OCI-LY7 (cell line): ENCODE data around the gene RBP5. TPM values are rescaled to one million over a fixed set of nuclear protein-coding genes. Genes with fewer than 3 reads are reported as not detected.

Source experiments
- BruUV-seq: library from RNA; stranded (reverse); fragments of 400-500 nt; replicated peaks from 2 replicates; lab custom pipeline; 2021; lab: Mats Ljungman, UMichigan
- CTCF ChIA-PET: fragments of 300-600 bp; sonication (Branson Sonifier 250); formaldehyde crosslinking; loops from one replicate; lab custom pipeline; 2022; ENCODE audit warnings: antibody characterized with exemption; ENCODE audit not compliant: unreplicated experiment; lab: Charles Lee
- POLR2A ChIA-PET: fragments of 300-600 bp; sonication (Branson Sonifier 250); formaldehyde crosslinking; loops from one replicate; lab custom pipeline; 2022; ENCODE audit warnings: antibody characterized with exemption; lab: Charles Lee
- DNase-seq: peaks from one replicate; pipeline ENCODE4 v3.0.0-alpha.2; 2015; ENCODE audit warnings: low spot score
- H2AFZ ChIP-seq: fragments of 200-600 bp; sonication (generic), shearing (Covaris generic); 2 replicates; pipeline ENCODE4 v1.6.1; 2014; ENCODE audit warnings: mild to moderate bottlenecking, antibody characterized with exemption, low read length, moderate library complexity
- H3K27ac ChIP-seq: fragments of 200-600 bp; sonication (generic); 2 replicates; pipeline ENCODE4 v1.5.1; 2014; ENCODE audit warnings: mixed run types, low read depth, mild to moderate bottlenecking, moderate library complexity, low read length, inconsistent platforms; ENCODE audit not compliant: poor library complexity, severe bottlenecking
- H3K36me3 ChIP-seq: fragments of 200-600 bp; sonication (generic); 2 replicates; pipeline ENCODE4 v1.6.1; 2014; ENCODE audit warnings: mild to moderate bottlenecking, antibody characterized with exemption, low read length, moderate library complexity, mixed read lengths; ENCODE audit not compliant: insufficient read depth
- H3K4me1 ChIP-seq: fragments of 200-600 bp; sonication (generic); 2 replicates; pipeline ENCODE4 v1.5.1; 2014; ENCODE audit warnings: mild to moderate bottlenecking, low read length; ENCODE audit not compliant: insufficient read depth, poor library complexity, severe bottlenecking
- H3K4me2 ChIP-seq: fragments of 200-600 bp; sonication (generic); 2 replicates; pipeline ENCODE4 v1.6.1; 2014; ENCODE audit warnings: mild to moderate bottlenecking, low read length
- H3K4me3 ChIP-seq: fragments of 200-600 bp; sonication (generic); 2 replicates; pipeline ENCODE4 v1.5.1; 2014; ENCODE audit warnings: mild to moderate bottlenecking, low read depth, low read length; ENCODE audit not compliant: poor library complexity, severe bottlenecking
- H3K79me2 ChIP-seq: fragments of 200-600 bp; sonication (generic); 2 replicates; pipeline ENCODE4 v1.6.1; 2016; ENCODE audit warnings: low read depth, mild to moderate bottlenecking, low read length, moderate library complexity, mixed read lengths; ENCODE audit not compliant: insufficient read depth
- H3K9me2 ChIP-seq: fragments of 200-600 bp; sonication (generic); 2 replicates; pipeline ENCODE4 v1.6.1; 2016; ENCODE audit warnings: mild to moderate bottlenecking, low read length, mixed read lengths; ENCODE audit not compliant: insufficient read depth
- H3K9me3 ChIP-seq: fragments of 200-600 bp; sonication (generic); 2 replicates; pipeline ENCODE4 v1.6.1; 2014; ENCODE audit warnings: mild to moderate bottlenecking, mixed run types, low read length, mixed read lengths
- H4K20me1 ChIP-seq: fragments of 200-600 bp; sonication (generic); 2 replicates; pipeline ENCODE4 v1.6.1; 2014; ENCODE audit warnings: mild to moderate bottlenecking, antibody characterized with exemption, low read length, moderate library complexity, mixed read lengths; ENCODE audit not compliant: insufficient read depth
- EZH2phosphoT487 ChIP-seq: fragments of 200-600 bp; sonication (generic); IDR thresholded peaks from 2 replicates; pipeline ENCODE4 v1.6.1; 2018; ENCODE audit warnings: low read depth, borderline replicate concordance, mild to moderate bottlenecking, mixed run types, antibody characterized with exemption, low read length, moderate library complexity, mixed read lengths
- intact Hi-C: fragments of 100-400 bp; cut with micrococcal nuclease; formaldehyde crosslinking; loops from one replicate; pipeline ENCODE4 v1.10.0; 2022; ENCODE audit not compliant: unreplicated experiment
- total RNA-seq, 2 experiments: library from RNA; depleted of rRNA in 1 of 2; stranded (reverse); fragments of >200 nt in 1 of 2; shearing (Covaris generic) in 1 of 2; gene quantifications; 2 replicates each; pipeline ENCODE4 v1.2.3, GENCODE V29; 2014 to 2022
- TF ChIP-seq, protein P1 (sequence below): fragments of 200-600 bp; sonication (generic); conservative IDR thresholded peaks from 2 replicates; pipeline ENCODE4 v1.5.1; 2014; ENCODE audit warnings: mild to moderate bottlenecking, antibody characterized with exemption, low read length, moderate library complexity, mixed read lengths

Gene RBP5
- total RNA-seq, 2 experiments from 2014 or later = 0.70 TPM; not detected in 1

DNA sequence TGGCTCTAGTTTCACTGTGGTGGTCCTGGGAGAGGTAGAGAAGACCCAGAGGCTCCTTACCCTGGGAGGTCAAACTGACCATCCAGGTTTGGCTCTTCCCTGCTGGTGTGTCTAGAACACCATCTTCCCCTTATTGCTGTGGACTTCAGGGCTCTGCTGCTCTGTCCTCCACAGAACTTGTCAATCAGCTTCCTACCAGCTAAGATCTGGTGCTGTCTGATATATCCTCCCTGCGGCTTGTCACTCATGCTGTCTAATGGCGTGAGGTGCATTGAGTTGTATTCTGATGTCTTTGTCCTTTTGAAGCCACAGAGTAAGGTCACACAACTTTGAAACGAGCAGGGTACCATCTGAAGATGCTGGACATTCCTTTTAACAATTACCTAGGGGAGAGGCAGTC, 12.5 kb downstream of the RBP5 start:
- no peaks in the 10 kb centered on the region for H3K79me2 ChIP-seq
- H3K27ac ChIP-seq = no peak overlapping the region
- no peaks in the 10 kb centered on the region for H3K36me3 ChIP-seq
- H3K9me3 ChIP-seq = no peaks in the 10 kb centered on the region
- no TSS peak for BruUV-seq
- H3K4me3 ChIP-seq = no peak overlapping the region
- no peak for DNase-seq
- no peaks in the 10 kb centered on the region for H3K9me2 ChIP-seq
- no peaks in the 10 kb centered on the region for H4K20me1 ChIP-seq
- CTCF ChIA-PET = no interaction called here
- TF ChIP-seq, protein P1, sequence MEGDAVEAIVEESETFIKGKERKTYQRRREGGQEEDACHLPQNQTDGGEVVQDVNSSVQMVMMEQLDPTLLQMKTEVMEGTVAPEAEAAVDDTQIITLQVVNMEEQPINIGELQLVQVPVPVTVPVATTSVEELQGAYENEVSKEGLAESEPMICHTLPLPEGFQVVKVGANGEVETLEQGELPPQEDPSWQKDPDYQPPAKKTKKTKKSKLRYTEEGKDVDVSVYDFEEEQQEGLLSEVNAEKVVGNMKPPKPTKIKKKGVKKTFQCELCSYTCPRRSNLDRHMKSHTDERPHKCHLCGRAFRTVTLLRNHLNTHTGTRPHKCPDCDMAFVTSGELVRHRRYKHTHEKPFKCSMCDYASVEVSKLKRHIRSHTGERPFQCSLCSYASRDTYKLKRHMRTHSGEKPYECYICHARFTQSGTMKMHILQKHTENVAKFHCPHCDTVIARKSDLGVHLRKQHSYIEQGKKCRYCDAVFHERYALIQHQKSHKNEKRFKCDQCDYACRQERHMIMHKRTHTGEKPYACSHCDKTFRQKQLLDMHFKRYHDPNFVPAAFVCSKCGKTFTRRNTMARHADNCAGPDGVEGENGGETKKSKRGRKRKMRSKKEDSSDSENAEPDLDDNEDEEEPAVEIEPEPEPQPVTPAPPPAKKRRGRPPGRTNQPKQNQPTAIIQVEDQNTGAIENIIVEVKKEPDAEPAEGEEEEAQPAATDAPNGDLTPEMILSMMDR = no peak
- no peak for TF ChIP-seq EZH2phosphoT487
- intact Hi-C loops = loop anchor here (10.0 kb wide), 1 partner anchor 1671 kb away; no protein-coding TSS in a partner anchor
- H2AFZ ChIP-seq = no peak overlapping the region
- POLR2A ChIA-PET = interaction anchor here (0.6 kb wide), 1 partner anchor 524 kb away, joined by 3 read pairs; no protein-coding TSS in a partner anchor
- H3K4me1 ChIP-seq = no peaks in the 10 kb centered on the region
- H3K4me2 ChIP-seq = no peak overlapping the region

DNA sequence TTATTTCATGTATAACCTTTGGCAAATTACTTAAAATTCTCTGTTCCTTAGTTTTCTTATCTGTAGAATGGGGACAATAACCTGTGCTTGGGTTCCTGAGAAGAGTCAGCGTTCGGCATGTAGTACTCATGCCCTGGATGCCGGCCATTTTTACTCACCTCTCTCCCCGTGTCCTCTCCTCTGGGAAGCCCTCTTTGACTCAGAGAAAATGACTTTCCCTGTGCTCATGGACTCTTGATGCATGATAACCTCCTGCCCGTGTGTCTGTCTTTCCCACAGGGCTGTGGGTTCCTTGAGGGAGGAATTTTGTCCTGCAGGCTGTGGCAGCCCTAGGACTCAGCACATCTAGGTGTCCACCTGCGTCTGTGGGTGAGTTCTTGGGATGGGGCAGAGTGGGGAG, 13.8 kb downstream of the RBP5 start:
- Histone ChIP-seq H3K36me3 (no peaks in the 10 kb centered on the region), H3K9me2 (no peaks in the 10 kb centered on the region), H3K9me3 (no peaks in the 10 kb centered on the region), H2AFZ (no peak overlapping the region), H3K4me2 (no peak overlapping the region), H3K79me2 (no peaks in the 10 kb centered on the region), H4K20me1 (no peaks in the 10 kb centered on the region), H3K27ac (no peak overlapping the region), H3K4me1 (no peaks in the 10 kb centered on the region), H3K4me3 (no peak overlapping the region)
- BruUV-seq = no TSS peak
- ChIA-PET POLR2A (interaction anchor here (0.6 kb wide), 1 partner anchor 143 kb away, joined by 3 read pairs; no protein-coding TSS in a partner anchor), CTCF (no interaction called here)
- TF ChIP-seq, protein P1 = no peak
- no peak for TF ChIP-seq EZH2phosphoT487
- intact Hi-C loops = loop anchor here (10.0 kb wide), 1 partner anchor 1670 kb away; no protein-coding TSS in a partner anchor
- DNase-seq = no peak

DNA sequence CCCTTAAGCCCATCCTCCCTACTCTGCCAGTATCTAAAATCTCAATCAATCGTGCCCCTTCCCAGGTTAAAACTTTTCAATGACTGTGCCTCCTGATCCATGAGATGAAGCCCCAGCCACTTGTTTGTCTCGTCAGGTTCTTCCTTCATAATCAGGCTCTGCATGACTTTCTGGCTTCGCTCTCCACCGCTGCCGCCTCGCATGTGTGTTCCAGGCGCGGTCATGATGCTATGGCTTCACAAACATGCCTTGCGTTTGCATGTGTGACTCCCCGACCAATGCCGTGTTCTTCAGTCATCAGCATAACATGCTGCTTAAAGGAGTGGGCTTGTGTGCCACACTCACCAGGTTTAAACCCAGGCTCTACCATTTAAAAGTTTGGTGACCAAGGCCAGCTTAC, 14.7 kb downstream of the RBP5 start:
- Histone ChIP-seq H2AFZ (no peak overlapping the region), H3K4me3 (no peak overlapping the region), H3K9me2 (no peaks in the 10 kb centered on the region), H4K20me1 (no peaks in the 10 kb centered on the region), H3K4me2 (no peak overlapping the region), H3K79me2 (no peaks in the 10 kb centered on the region), H3K4me1 (no peaks in the 10 kb centered on the region), H3K27ac (no peak overlapping the region), H3K36me3 (no peaks in the 10 kb centered on the region), H3K9me3 (no peaks in the 10 kb centered on the region)
- TF ChIP-seq, protein P1 = no peak
- TF ChIP-seq EZH2phosphoT487 = no peak
- CTCF ChIA-PET = interaction anchor here (0.6 to 0.7 kb wide), 2 partner anchors 25 to 40 kb away, joined by 3 to 4 read pairs; no protein-coding TSS in a partner anchor
- POLR2A ChIA-PET = interaction anchor here (0.6 kb wide), 2 partner anchors 220 to 717 kb away, joined by 3 read pairs; no protein-coding TSS in a partner anchor
- no TSS peak for BruUV-seq
- intact Hi-C loops = loop anchor here (10.0 kb wide), 1 partner anchor 1669 kb away; no protein-coding TSS in a partner anchor
- no peak for DNase-seq
